ENCODE data around the gene SLC35D1. TPM values are rescaled to one million over a fixed set of nuclear protein-coding genes. Genes with fewer than 3 reads are reported as not detected.

The SLC35D1 gene
- total RNA-seq, 2 donors from 2014 or later = 9.3 to 9.5 TPM

Other genes starting within 250 kb of the SLC35D1 start
- gene DNAI4, start 129.3 kb downstream of the SLC35D1 start, total RNA-seq = 10 to 100 TPM; 21.4 to 22.0 TPM
- 10 to 100 TPM; 45.7 to 55.4 TPM for gene MIER1, start 129.2 kb downstream of the SLC35D1 start, total RNA-seq
- not detected for gene C1orf141, start 80.8 kb upstream of the SLC35D1 start, total RNA-seq
- gene IL23R, start 112.3 kb upstream of the SLC35D1 start, total RNA-seq = not detected